ENCODE measurements around the gene CCDC7. TPM values are rescaled to one million over a fixed set of nuclear protein-coding genes. Genes with fewer than 3 reads are reported as not detected.
"Not testable (repeated sequence)": the region's sequence is repeated elsewhere in the genome, so short reads cannot be mapped to it uniquely, and the experiment has no call there.

Gene CCDC7
- total RNA-seq, 1 experiment from 2014 or later: 7.4 TPM

DNA sequence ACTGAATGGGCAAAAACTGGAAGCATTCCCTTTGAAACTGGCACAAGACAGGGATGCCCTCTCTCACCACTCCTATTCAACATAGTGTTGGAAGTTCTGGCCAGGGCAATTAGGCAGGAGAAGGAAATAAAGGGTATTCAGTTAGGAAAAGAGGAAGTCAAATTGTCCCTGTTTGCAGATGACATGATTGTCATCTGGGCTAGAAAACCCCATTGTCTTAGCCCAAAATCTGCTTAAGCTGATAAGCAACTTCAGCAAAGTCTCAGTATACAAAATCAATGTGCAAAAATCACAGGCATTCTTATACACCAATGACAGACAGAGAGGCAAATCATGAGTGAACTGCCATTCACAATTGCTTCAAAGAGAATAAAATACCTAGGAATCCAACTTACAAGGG lies 116.8 kb downstream of the CCDC7 start:
- not testable (repeated sequence) for DNase-seq (ENCODE audit: low spot score)

DNA sequence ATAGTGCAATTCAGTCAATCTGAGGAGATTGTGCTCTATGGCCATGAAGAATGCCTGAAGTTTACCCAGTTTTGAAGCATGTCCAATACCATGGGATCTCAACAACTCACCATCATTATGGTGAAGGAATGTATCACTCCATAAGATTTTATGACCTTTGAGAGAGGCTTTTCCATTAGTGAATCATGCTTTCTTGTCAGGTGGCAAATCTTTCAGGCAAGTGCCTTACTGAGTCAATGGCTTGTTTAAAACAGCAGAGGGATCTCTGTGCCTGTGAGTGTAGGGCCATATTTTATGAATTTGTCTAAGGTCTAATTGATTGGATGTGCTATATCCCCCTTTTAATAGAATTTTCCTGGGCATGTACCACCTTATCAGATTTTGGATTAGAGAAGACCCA lies 131.5 kb downstream of the CCDC7 start:
- DNase-seq (ENCODE audit: low spot score): peak; percentile 12

DNA sequence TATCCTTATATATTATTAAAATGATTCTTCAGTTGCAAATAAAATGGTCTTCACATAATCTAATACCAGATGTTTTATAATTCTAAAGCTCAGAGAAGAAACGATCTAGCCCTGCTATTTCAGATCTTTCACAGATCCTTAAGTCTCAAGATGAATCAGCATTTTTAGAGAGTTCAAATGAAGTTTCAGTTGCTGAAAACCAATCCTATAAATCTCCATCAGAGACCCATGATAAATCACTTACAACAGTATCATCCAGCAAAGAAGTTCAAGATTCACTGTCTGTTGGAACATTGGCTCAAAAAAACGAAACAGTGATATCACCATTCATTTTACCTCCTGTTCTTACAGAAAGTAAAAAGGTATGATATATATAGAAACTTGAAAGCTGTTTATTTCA lies 137.0 kb downstream of the CCDC7 start:
- DNase-seq (ENCODE audit: low spot score): no peak

DNA sequence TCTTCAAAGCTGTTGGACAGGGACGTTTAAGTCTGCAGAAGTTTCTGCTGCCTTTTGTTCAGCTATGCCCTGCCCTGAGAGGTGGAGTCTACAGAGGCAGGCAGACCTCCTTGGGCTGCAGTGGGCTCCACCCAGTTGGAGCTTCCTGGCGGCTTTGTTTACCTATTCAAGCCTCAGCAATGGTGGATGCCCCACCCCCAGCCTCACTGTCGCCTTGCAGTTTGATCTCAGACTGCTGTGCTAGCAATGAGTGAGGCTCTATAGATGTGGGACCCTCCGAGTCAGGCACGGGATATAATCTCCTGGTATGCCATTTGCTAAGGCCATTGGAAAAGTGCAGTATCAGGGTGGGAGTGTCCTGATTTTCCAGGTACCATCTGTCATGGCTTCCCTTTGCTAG lies 152.1 kb downstream of the CCDC7 start:
- not testable (repeated sequence) for DNase-seq (ENCODE audit: low spot score)

DNA sequence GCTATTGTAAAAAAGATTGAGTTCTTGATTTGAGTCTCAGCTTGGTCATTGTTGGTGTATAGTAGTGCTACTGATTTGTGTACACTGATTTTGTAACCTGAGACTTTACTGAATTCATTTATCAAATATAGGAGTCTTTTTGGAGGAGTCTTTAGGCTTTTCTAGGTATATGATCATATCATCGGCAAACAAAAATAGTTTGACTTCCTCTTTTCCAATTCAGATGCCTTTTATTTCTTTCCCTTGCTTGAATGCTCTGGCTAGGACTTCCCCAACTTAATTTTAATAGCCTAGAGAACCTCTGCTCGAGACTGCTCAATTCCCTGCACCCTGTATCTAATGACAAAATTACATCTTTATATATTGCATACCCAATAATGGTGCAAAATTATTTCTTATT lies 154.4 kb downstream of the CCDC7 start:
- no peak for DNase-seq (ENCODE audit: low spot score)

DNA sequence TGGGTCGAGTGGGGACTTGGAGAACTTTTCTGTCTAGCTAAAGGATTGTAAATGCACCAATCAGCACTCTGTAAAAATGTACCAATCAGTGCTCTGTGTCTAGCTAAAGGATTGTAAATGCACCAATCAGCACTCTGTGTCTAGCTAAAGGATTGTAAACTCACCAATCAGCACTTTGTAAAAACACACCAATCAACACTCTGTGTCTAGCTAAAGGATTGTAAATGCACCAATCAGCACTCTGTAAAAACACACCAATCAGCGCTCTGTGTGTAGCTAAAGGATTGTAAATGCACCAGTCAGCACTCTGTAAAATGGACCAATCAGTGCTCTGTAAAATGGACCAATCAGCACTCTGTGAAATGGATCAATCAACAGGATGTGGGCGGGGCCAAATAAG lies 155.6 kb downstream of the CCDC7 start:
- not testable (repeated sequence) for DNase-seq (ENCODE audit: low spot score)

DNA sequence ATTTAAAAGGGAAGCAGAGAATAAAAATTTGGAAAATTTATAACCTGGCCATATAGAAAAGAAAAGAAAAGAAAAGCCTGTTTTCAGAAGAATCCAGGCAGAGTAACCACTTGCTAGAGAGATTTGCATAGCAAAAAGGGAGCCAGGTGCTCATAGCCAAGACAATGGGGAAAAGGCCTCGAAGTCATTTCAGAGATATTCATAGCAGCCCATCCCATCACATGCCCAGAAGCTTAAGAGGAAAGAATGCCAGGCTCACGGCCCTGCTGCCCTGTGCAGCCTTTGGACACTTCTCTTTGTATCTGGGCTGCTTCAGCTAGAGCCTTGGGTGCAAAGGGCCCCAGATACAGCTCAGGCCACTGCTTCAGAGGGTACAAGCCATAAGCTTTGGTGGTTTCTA lies 159.8 kb downstream of the CCDC7 start:
- no peak for DNase-seq (ENCODE audit: low spot score)

DNA sequence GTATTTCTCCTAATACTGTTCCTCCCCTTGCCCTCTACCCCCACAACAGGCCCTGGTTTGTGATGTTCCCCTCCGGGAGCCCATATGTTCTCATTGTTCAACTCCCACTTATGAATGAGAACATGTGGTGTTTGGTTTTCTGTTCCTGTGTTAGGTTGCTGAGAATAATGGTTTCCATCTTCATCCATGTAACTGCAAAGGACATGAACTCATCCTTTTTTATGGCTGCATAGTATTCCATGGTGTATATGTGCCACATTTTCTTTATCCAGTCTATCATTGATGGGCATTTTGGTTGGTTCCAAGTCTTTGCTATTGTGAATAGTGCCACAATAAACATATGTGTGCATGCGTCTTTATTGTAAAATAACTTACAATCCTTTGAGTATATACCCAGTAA lies 164.6 kb downstream of the CCDC7 start:
- not testable (repeated sequence) for DNase-seq (ENCODE audit: low spot score)

DNA sequence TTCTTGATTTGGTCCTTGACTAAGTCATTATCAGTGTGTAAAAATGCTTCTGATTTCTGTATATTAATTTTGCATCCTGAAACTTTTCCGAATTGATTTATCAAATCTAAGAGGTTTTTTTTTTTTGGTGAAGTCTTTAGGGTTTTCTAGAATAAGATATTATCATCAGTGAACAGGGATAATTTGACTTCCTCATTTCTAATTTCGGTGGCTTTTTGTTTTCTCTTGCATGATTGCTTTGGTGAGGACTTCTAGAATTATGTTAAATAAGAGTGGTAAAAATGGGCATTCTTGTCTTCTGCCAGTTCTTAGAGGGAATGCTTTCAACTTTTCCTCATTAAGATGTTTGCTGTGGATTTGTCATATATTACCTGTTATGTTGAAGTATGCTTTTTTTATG lies 170.5 kb downstream of the CCDC7 start:
- no peak for DNase-seq (ENCODE audit: low spot score)

DNA sequence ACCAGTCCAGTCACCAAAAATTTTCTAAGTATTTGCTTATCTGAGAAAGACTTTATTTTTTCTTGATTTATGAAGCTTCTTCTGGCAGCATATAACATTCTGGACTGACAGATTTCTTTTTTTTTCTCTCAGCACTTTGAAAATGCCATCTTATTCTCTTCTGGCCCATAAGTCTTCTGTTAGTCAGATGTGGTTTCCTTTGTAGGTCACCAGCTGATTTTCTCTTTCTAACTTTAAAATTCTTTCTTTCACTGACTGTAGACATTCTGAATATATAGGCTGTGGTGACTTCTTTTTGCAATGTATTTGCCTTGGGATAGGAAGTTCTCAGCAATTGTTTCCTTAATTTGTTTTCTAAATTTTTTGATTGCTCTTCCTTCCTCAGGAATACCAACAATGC lies 172.5 kb downstream of the CCDC7 start:
- no peak for DNase-seq (ENCODE audit: low spot score)

DNA sequence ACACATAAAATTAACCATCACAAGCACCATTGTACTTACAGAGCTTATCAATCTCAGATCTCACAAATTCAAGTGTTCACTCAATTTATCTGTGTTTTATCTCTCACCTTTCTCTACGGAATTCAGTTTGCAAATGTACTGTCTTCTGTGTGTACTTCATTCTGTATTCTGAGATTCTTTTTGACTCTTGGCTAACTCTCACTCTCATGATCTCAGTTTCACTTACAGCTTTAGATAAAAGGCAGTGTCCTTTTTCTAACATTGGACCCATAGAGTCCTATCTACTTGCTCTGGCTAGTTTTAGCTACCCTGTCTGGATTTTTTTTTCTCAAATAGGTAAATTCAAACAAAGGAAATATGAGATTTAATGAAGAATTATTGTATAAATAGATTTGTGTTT lies 176.0 kb downstream of the CCDC7 start:
- no peak for DNase-seq (ENCODE audit: low spot score)

DNA sequence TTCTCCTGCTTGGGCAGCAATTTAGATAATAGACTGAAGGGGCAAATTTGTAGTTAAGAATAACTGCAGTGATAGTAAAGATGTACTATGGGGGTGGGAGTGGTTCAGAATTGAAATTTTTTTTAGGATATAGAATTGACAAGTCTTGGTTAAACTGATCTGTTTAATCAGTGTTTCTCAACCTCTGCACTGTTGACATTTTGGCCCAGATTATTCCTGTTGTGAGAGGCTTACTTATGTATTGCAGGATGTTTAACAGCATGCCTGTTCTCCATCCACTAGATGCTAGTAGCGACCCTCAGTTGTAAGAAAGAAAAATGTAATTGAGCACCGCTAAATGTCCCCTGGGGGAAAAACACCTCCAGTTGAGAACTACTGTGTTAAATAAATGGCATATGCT lies 176.5 kb downstream of the CCDC7 start:
- DNase-seq (ENCODE audit: low spot score): no peak

DNA sequence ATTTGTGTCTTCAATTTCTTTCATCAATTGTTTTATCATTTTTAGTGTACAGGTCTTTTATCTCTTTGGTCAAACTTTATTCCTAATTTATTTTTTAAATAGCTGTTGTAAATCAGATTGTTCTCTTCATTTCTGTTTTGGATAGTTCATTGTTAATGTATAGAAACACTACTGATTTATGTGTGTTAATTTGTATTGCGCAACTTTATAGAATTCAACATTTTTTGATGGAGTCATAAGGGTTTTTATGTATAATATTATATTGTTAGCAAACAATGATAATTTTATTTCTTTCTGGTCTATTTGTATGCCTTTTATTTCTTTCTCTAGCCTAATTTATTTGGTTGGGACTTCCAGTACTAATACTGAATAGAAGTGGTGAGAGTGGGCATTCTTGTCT lies 181.2 kb downstream of the CCDC7 start:
- DNase-seq (ENCODE audit: low spot score): no peak

DNA sequence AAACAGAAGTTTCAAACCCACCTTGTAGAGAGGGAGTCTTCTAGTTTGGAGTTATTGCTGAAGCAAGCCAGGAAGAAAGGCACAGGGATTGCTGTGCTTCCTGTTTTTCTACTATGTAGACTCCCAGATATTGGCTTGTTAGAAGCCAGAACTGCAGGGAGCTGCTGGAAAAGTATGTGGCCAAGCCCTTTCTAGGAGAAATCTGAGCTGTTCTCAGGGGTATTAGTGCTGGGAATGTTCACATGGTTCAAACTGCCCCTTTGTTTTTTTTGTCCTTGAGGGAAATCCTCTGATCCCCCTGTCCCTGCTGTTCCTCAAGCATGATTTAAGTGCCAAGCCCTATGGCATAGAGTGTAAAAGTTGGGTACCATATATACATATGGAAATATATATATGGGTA lies 184.0 kb downstream of the CCDC7 start:
- DNase-seq (ENCODE audit: low spot score): no peak

DNA sequence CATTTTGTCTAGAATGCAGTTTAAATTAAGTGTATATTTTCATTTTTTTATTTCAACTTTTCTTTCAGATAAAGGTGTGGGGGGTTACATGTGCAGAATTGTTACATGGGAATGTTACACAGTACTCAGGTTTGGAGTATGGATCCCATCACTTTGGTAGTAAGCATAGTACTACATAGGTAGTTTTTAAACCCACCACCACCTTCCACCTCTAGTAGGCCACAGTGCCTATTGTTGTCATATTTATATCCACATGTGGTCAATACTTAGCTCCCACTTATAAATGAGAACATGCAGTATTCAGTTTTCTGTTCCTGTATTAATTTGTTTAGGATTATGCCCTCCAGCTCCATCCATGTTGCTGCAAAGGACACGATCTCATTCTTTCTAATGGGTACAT lies 200.6 kb downstream of the CCDC7 start:
- DNase-seq (ENCODE audit: low spot score): no peak

DNA sequence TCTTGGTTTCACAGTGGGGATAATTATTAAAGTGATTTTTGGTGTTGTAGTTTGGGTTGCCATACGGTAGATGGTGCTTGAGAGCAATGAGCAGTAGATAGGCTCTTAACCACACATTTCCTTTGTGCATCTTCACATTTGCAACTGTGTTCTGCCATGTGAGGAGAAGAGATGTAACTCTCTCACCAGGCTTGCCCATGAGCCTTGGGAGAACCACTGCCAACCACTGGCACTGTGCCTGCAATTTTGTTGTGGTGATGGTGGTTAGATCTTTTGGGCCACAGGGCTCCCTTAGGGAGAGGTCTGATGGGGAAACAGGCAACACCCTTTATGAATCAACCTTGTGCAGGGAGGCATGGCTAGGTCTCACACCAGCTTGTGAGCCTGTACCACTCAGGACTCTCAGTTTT lies 204.3 kb downstream of the CCDC7 start:
- DNase-seq (ENCODE audit: low spot score): no peak

DNA sequence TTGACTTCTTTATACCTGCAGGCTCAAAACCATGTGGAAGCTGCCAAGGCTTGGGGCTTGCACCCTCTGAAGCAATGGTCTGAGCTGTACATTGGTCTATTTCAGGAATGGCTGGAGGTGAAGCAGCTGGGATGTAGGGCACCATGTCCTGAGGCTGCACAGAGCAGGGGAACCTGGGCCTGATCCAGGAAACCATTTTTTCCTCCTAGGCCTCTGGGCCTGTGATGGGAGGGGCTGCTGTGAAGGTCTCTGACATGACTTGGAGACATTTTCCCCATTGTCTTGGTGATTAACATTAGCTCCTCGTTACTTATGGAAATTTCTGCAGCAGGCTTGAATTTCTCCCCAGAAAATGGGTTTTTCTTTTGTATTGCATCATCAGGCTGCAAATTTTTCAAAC lies 211.5 kb downstream of the CCDC7 start:
- not testable (repeated sequence) for DNase-seq (ENCODE audit: low spot score)

DNA sequence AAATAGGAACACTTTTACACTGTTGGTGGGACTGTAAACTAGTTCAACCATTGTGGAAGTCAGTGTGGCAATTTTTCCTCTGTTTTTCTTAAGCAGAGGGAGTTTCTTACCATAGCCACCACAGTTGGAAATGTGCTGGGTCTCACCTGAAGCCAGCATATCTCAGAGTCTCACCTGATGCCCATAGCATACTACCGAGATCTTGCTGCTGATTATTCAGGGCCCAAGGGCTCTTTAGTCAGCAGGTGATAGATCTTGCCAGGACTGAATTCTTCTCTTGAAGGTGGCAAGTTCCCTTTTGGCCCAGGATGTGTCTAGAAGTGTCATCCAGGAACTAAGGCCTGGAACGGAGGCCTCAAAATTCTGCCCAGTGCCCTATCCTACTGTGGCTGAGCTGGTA lies 215.4 kb downstream of the CCDC7 start:
- DNase-seq (ENCODE audit: low spot score): no peak

DNA sequence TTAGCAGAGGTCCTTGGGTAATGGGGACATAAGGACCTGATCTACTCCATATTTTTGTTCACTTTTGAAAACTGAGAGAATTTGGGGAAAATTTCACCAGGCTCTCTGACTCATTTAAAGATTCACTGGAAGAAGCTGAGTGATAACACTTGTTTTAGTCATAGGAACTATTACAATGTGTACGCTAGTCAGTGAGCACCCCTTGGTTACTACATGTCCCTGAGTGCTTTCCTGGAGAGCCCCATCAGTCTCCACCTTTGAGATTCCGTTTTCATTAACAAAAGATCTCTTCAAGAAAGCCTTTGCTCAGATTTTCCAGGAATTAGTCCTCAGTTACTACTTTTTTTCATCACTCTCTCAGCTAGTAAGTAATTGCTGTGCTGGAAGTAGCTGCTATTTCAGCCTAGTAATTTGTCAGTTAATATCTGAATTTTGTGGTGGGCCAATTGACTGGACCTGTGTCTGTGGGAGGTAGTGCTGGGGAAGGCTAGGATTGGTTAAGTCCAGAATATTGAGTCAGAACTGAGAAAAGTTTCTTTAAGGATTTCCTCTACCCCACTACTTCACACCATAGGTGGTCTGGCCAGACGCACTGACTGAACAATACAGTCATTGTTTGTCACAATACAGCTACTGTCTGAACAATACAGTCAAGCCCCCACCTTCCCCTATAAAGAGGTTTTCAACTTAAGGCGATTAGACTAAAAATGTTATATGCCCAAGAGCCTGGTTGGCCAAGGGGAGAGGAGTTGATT lies 235.0 kb downstream of the CCDC7 start:
- DNase-seq (ENCODE audit: low spot score): peak; percentile 54

DNA sequence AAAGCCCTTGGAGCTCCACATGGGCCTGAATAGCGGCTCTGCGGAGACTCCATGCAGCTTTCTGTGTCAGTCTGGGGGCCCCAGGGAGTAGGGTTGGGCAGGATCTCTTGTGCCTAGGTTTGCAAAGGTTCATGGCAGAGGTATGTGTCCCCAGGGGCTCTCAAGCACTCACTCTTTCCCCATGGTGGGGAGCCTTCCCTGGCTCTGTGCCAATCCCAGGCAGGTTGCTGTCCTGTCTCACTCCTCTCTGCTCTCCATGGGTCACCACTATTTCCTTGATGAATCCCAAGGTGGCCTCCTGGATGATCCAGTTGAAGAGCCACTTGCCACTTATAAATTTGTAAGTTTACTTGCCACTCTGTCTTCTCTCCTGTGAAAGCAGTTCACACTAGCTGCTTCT lies 238.4 kb downstream of the CCDC7 start:
- no peak for DNase-seq (ENCODE audit: low spot score)

DNA sequence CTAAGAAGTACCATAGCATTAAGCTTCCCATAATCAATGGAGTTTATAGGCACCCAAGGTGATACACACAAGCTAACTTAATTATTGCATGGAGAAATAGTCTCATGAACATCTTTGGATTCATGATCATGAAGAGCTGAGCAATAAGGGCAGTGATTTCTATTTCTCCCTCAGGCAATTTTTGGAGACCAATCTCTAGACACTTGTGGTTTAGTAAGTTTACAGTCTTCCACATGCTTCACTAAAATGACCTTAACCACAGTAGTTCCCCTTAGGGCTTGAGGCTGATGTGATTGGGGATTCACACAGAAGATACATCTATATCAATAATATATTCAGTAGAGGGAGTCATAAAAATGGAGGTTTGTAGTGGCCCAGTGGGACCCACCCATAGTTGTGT lies 241.2 kb downstream of the CCDC7 start:
- DNase-seq (ENCODE audit: low spot score): no peak

DNA sequence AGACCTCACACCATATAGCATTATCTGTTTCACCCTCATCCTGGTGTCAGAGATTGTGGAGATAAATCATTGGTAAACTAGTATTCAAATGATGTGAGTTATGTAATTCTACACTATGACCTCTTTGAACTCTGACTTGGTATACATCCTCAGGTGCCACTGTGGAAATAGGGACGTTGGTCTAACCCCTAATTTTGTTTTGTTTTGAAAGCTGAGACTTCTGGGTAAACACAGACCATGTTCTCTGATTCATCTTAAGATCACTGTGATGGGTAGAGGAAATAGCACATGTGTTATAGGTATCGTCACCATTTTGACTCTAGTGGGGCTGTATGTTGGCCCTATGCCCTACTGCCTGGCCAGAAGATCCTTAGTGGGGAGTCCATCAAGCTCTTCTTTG lies 241.6 kb downstream of the CCDC7 start:
- DNase-seq (ENCODE audit: low spot score): no peak

DNA sequence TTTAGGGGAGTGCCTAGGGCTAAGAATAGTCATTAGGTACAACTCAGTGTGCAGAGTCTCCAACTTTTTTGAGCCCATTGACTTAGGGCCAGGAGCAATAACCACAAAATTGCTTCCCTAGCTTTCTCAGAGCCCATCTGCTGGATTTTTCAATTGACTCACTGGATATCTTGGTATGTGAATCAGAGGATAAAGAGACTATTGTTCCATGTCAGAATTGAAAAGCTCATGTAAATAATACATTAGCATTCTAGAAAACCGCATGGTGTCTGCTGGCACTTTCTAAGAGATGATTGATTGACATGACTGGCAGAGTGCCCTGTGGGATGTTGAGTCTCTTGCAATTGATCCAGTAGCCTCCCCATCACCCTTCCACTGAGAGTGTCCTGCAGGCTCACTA lies 246.2 kb downstream of the CCDC7 start:
- peak; percentile 91 for DNase-seq (ENCODE audit: low spot score)

DNA sequence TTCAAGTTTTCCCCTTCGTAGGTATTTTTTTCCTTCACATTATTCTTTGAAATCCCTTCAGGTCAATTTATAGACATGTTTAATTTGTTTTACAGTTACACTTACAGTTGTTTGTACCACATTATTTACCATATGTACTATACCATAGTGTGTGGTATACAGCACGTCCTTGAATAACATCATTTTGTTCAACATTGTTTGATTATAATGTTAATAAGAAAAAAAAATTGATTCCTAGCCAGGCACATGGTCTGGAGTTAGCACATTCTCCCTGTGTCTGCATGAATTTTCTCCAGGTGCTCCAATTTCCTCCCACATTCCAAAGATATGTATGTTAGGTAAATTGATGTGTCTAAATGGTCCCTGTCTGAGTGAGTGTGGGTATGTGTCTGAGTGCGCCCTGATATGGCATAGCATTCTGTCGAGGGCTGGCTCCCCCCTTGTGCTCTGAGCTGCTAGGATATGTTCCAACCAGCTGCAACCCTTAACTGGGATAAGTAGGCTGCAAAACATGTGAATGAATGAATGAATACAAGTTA lies 247.6 kb downstream of the CCDC7 start:
- DNase-seq (ENCODE audit: low spot score): no peak
